Glutamatergic neuron (in vitro differentiated cells): Measurements from ENCODE around the gene SDC1. TPM values are rescaled to one million over a fixed set of nuclear protein-coding genes. Genes with fewer than 3 reads are reported as not detected.

Experiments used
- DNase-seq: peaks from one replicate; pipeline ENCODE4 v3.0.0; 2022
- H3K27ac Mint-ChIP-seq: one replicate; pipeline ENCODE4 v1.8.0; 2020; ENCODE audit warnings: mild to moderate bottlenecking, mixed read lengths, inconsistent platforms; ENCODE audit not compliant: unreplicated experiment
- H3K27me3 Mint-ChIP-seq: one replicate; pipeline ENCODE4 v1.8.0; 2020; ENCODE audit warnings: mild to moderate bottlenecking, moderate library complexity, mixed read lengths, inconsistent platforms; ENCODE audit not compliant: unreplicated experiment
- H3K36me3 Mint-ChIP-seq: one replicate; pipeline ENCODE4 v1.8.0; 2020; ENCODE audit warnings: mild to moderate bottlenecking, mixed read lengths, inconsistent platforms; ENCODE audit not compliant: unreplicated experiment
- H3K4me1 Mint-ChIP-seq: one replicate; pipeline ENCODE4 v1.8.0; 2020; ENCODE audit warnings: mild to moderate bottlenecking, low read depth, mixed read lengths, inconsistent platforms; ENCODE audit not compliant: unreplicated experiment
- H3K4me3 Mint-ChIP-seq: one replicate; pipeline ENCODE4 v1.8.0; 2020; ENCODE audit warnings: mild to moderate bottlenecking, mixed read lengths, inconsistent platforms; ENCODE audit not compliant: unreplicated experiment
- H3K9me3 Mint-ChIP-seq: one replicate; pipeline ENCODE4 v1.8.0; 2020; ENCODE audit warnings: mild to moderate bottlenecking, moderate library complexity, mixed read lengths, inconsistent platforms; ENCODE audit not compliant: unreplicated experiment
- total RNA-seq: library from RNA; stranded (reverse); fragmentation: NEBNext Ultra II Directional; extraction: Animal tissue kit (Norgen Biotek cat#: 25700); gene quantifications from one replicate; pipeline ENCODE4 v1.2.1, GENCODE V29; 2021; ENCODE audit not compliant: unreplicated experiment
- TF ChIP-seq, protein P1 (sequence below): fragments of 200-600 bp; sonication (generic); IDR thresholded peaks from one replicate; pipeline ENCODE4 v1.5.0; 2021; ENCODE audit not compliant: partially characterized antibody, unreplicated experiment

Gene SDC1
- total RNA-seq, 1 donor from 2014 or later, result 0.93 TPM

GRCh38 chr2:20203521-20204225, 21.3 kb downstream of the SDC1 start:
- DNase-seq, result no peak
- H3K9me3 Mint-ChIP-seq, result peaks cover 2% of the 10 kb centered on the region
- peaks cover 6% of the 10 kb centered on the region for H3K36me3 Mint-ChIP-seq
- TF ChIP-seq, protein P1, sequence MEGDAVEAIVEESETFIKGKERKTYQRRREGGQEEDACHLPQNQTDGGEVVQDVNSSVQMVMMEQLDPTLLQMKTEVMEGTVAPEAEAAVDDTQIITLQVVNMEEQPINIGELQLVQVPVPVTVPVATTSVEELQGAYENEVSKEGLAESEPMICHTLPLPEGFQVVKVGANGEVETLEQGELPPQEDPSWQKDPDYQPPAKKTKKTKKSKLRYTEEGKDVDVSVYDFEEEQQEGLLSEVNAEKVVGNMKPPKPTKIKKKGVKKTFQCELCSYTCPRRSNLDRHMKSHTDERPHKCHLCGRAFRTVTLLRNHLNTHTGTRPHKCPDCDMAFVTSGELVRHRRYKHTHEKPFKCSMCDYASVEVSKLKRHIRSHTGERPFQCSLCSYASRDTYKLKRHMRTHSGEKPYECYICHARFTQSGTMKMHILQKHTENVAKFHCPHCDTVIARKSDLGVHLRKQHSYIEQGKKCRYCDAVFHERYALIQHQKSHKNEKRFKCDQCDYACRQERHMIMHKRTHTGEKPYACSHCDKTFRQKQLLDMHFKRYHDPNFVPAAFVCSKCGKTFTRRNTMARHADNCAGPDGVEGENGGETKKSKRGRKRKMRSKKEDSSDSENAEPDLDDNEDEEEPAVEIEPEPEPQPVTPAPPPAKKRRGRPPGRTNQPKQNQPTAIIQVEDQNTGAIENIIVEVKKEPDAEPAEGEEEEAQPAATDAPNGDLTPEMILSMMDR, result no peak
- H3K4me3 Mint-ChIP-seq, result no peak overlapping the region
- no peak overlapping the region for H3K27ac Mint-ChIP-seq
- H3K4me1 Mint-ChIP-seq, result peaks cover 10% of the 10 kb centered on the region
- peaks cover 5% of the 10 kb centered on the region for H3K27me3 Mint-ChIP-seq

DNA sequence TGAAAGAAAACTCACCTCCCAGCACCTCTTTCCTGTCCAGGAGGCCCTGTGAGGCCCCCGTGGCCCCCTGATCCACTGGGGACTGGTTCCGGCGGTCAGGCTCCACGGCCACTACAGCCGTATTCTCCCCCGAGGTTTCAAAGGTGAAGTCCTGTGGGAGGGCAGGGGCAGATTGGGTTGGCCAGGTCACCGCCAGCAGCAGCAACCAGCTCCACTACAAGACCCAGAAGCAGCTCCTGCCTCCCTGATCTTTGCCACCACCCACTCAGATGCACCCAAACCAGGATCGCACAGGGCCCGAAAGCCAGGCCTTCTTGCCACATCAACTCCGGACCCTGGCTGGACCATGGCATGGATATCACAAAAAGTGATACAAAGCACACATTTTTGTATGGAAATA, 21.9 kb downstream of the SDC1 start:
- Mint-ChIP-seq H3K4me3 (no peak overlapping the region), H3K36me3 (peaks cover 6% of the 10 kb centered on the region), H3K4me1 (peaks cover 10% of the 10 kb centered on the region), H3K27me3 (peaks cover 3% of the 10 kb centered on the region), H3K27ac (no peak overlapping the region), H3K9me3 (peaks cover 2% of the 10 kb centered on the region)
- TF ChIP-seq, protein P1, result no peak
- no peak for DNase-seq

DNA sequence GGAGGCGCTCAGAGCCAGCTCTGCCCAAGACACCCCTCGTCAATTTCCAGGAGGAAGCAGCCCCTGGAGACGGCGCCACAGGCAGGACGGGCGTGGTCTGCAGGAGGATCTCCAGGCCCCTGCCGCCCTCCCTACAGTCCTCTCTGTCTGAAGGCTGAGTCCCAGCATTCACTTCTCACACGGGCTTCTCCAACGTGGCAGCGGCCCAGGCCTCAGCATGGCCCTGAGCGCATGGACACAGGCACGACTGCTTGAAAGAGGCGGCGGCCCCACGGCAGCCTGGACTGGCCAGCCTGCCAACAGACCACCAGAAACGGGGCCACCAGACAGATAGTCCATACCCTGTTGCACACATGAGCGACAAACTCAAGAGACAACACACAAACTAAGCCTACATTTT, 23.3 kb downstream of the SDC1 start:
- no peaks in the 10 kb centered on the region for H3K27me3 Mint-ChIP-seq
- H3K9me3 Mint-ChIP-seq, result peaks cover 6% of the 10 kb centered on the region
- no peak for DNase-seq
- peaks cover 15% of the 10 kb centered on the region for H3K4me1 Mint-ChIP-seq
- H3K4me3 Mint-ChIP-seq, result no peak overlapping the region
- TF ChIP-seq, protein P1, result no peak
- H3K27ac Mint-ChIP-seq, result no peak overlapping the region
- H3K36me3 Mint-ChIP-seq, result peaks cover 6% of the 10 kb centered on the region

DNA sequence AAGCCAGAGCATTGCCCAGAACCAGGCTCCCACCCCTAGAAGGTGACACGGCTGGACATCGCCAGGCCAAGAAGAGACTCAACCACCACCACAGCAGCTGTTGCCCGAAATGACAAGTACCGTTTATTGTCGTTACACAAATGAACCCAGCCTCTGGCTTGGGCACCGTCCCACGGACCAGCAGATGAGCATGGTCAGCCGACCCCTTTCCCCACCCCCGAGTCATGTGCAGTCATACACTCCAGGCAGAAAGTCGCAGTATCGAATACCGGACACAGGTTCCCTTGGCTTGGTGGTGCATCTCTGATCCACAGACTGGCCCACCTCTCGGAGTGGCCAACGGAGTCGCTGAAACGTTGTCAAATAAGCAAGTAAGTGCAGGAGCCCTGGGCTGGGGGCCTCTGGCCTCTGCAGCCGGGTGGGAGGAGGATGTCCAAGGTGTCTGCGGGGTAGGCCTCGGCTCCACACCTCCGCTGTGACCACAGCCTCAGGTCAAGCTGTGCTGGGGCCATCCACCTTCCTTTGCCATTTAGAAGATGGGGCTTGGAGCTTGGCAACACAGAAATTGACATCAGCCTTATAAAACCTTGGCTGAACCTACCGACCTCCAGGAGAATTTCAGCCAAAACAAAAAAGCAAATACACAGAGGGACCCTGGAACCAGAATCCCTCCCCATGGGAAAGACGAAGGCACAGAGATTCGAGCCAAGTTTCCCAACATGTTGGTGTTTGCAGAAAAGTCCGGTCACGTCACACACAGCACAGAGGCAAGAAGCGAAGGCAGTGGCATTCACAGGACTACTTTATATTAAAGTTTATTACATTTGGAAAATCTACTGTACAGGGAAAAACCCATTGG, 24.0 kb downstream of the SDC1 start:
- H3K9me3 Mint-ChIP-seq, result peaks cover 6% of the 10 kb centered on the region
- no peak for DNase-seq
- peaks cover 15% of the 10 kb centered on the region for H3K4me1 Mint-ChIP-seq
- no peak overlapping the region for H3K27ac Mint-ChIP-seq
- no peak overlapping the region for H3K4me3 Mint-ChIP-seq
- TF ChIP-seq, protein P1, result no peak
- H3K27me3 Mint-ChIP-seq, result no peaks in the 10 kb centered on the region
- peaks cover 6% of the 10 kb centered on the region for H3K36me3 Mint-ChIP-seq

- peaks cover 6% of the 10 kb centered on the region for H3K36me3 Mint-ChIP-seq
- H3K27me3 Mint-ChIP-seq, result no peaks in the 10 kb centered on the region
- DNase-seq, result no peak
- peaks cover 6% of the 10 kb centered on the region for H3K9me3 Mint-ChIP-seq
- H3K4me3 Mint-ChIP-seq, result no peak overlapping the region
- no peak overlapping the region for H3K27ac Mint-ChIP-seq
- TF ChIP-seq, protein P1, result no peak
- H3K4me1 Mint-ChIP-seq, result peaks cover 15% of the 10 kb centered on the region
Measured at GRCh38 chr2:20199633-20200270, 25.2 kb downstream of the SDC1 start.
